Fibroblast of pulmonary artery (primary cell): ENCODE results near the gene ROBO1.

Source experiments
- DNase-seq: peaks from one replicate; pipeline ENCODE4 v3.0.0-alpha.2; 2010; ENCODE audit warnings: low read depth
- H3K4me3 ChIP-seq: replicated peaks from 2 replicates; pipeline ENCODE4 v1.5.1; 2011; ENCODE audit warnings: low read depth, mild to moderate bottlenecking, control low read depth, low read length, moderate library complexity
- CTCF ChIP-seq: IDR thresholded peaks from 2 replicates; pipeline ENCODE4 v1.5.1; 2011; ENCODE audit warnings: mild to moderate bottlenecking, control low read depth, low read length, inconsistent platforms; ENCODE audit errors: missing control alignments

Gene ROBO1

GRCh38 chr3:78927759-78928158 is 840.0 kb downstream of the ROBO1 start:
- DNase-seq = no peak
- no peak for TF ChIP-seq CTCF
- no peak overlapping the region for H3K4me3 ChIP-seq

GRCh38 chr3:78926523-78926922 is 841.3 kb downstream of the ROBO1 start:
- TF ChIP-seq CTCF = no peak

GRCh38 chr3:78924711-78925110 is 843.1 kb downstream of the ROBO1 start:
- no peak for TF ChIP-seq CTCF
- H3K4me3 ChIP-seq = no peak overlapping the region
- DNase-seq = no peak

More at GRCh38 chr3:78926523-78926922, 841.3 kb downstream of the ROBO1 start:
- no peak for DNase-seq
- H3K4me3 ChIP-seq = no peak overlapping the region

GRCh38 chr3:78919021-78919755 is 848.6 kb downstream of the ROBO1 start:
- no peak for TF ChIP-seq CTCF
- DNase-seq = peak; percentile 85
- no peak overlapping the region for H3K4me3 ChIP-seq

- no peak overlapping the region for H3K4me3 ChIP-seq
- DNase-seq = peak; percentile 38
- TF ChIP-seq CTCF = no peak
Observed at GRCh38 chr3:78918361-78919020, 849.3 kb downstream of the ROBO1 start.

GRCh38 chr3:78917536-78917935 is 850.3 kb downstream of the ROBO1 start:
- TF ChIP-seq CTCF = no peak

More at GRCh38 chr3:78917536-78917935, 850.3 kb downstream of the ROBO1 start:
- DNase-seq = peak; percentile 30
- H3K4me3 ChIP-seq = no peak overlapping the region
